Measurements from ENCODE around the gene STRN3. TPM values are rescaled to one million over a fixed set of nuclear protein-coding genes. Genes with fewer than 3 reads are reported as not detected.
A peak's percentile ranks its signal among the peaks of the same experiment; 100 is the strongest.

Gene STRN3
- total and polyA plus RNA-seq, 2 of the 4 experiments (the other 2 are of a cell fraction): 10.8 to 78.7 TPM

GRCh38 chr14:31060253-31060875 lies 34.2 kb upstream of the STRN3 start:
- no peaks in the 10 kb centered on the region for H3K9me3 ChIP-seq (ENCODE audit: control insufficient read depth, insufficient read depth, low read length)
- no peak overlapping the region for H4K5ac ChIP-seq (ENCODE audit: low read depth, low read length)
- H3K36me3 ChIP-seq (ENCODE audit: control insufficient read depth, insufficient read depth, low read length): no peaks in the 10 kb centered on the region
- TF ChIP-seq MAFK (IDR thresholded peaks at IDR 0.05; ENCODE audit: low read depth, low read length) (no peak), MAZ (IDR thresholded peaks at IDR 0.05; ENCODE audit: borderline replicate concordance, low read depth, low read length) (no peak), SMC3 (IDR thresholded peaks at IDR 0.05; ENCODE audit: low read depth, low read length) (no peak), RCOR1 (IDR thresholded peaks at IDR 0.05; ENCODE audit: insufficient replicate concordance, low read length) (no peak), POLR2A (IDR thresholded peaks at IDR 0.05; ENCODE audit: low read depth, low read length) (no peak), MXI1 (IDR thresholded peaks at IDR 0.05; ENCODE audit: borderline replicate concordance, low read depth, low read length) (no peak), RAD21 (IDR thresholded peaks at IDR 0.05; ENCODE audit: low read length) (no peak), RFX5 (IDR thresholded peaks at IDR 0.05; ENCODE audit: low read depth, low read length) (no peak), CHD1 (IDR thresholded peaks at IDR 0.05; ENCODE audit: low read depth, low read length) (no peak), BHLHE40 (IDR thresholded peaks at IDR 0.05; ENCODE audit: low read depth, low read length) (no peak), USF2 (IDR thresholded peaks at IDR 0.05; ENCODE audit: low read depth, low read length) (no peak)
- ChIA-PET CTCF (no interaction called here), POLR2A (ENCODE audit: unreplicated experiment) (no interaction called here)
- H3K56ac ChIP-seq (ENCODE audit: extremely low read depth, insufficient read depth, low read length): no peak overlapping the region
- H2AFZ ChIP-seq (replicated peaks; ENCODE audit: low read length, poor library complexity): no peak overlapping the region
- no TSS peak for BruUV-seq (replicated peaks)
- no peak overlapping the region for H4K8ac ChIP-seq (ENCODE audit: low read depth in 2 of 2, low read length in 2 of 2)
- H3K27me3 ChIP-seq (ENCODE audit: control insufficient read depth, insufficient read depth, low read length): no peaks in the 10 kb centered on the region
- H3K9ac ChIP-seq (ENCODE audit: low read depth, low read length): no peak overlapping the region
- no peak overlapping the region for H3K4me3 ChIP-seq (ENCODE audit: insufficient read depth, low read depth, low read length)
- H2BK5ac ChIP-seq (ENCODE audit: low read depth, low read length, poor library complexity, severe bottlenecking): no peak overlapping the region
- ATAC-seq (ENCODE audit: low read depth): no peak
- peaks cover 6% of the 10 kb centered on the region for H3K4me1 ChIP-seq (ENCODE audit: control insufficient read depth, insufficient read depth, low read length)
- peaks cover 3 to 7% of the 10 kb centered on the region in 2 experiments; a peak in 1 of 4 replicates for H3K79me1 ChIP-seq (ENCODE audit: low read depth in 1 of 2, low read length in 2 of 2)
- no peak overlapping the region for H3K27ac ChIP-seq (ENCODE audit: insufficient read depth, low read length)
- intact Hi-C loops (cut with micrococcal nuclease): no loop called here
- H3K9me1 ChIP-seq (ENCODE audit: insufficient read depth, low read length): no peaks in the 10 kb centered on the region
- no peak overlapping the region for H3K18ac ChIP-seq (ENCODE audit: low read depth, low read length)
- dilution Hi-C loops (cut with HindIII; ENCODE audit: low sequenced_read_pairs, unreplicated experiment): no loop called here
- H2BK15ac ChIP-seq (ENCODE audit: low read depth, low read length): no peak overlapping the region
- H2AK9ac ChIP-seq (replicated peaks; ENCODE audit: low read depth, low read length, poor library complexity): no peak overlapping the region
- no peak overlapping the region for H3K14ac ChIP-seq (replicated peaks; ENCODE audit: low read depth, low read length)
- no peak overlapping the region for H3K4me2 ChIP-seq (ENCODE audit: low read depth, low read length)
- H4K91ac ChIP-seq (ENCODE audit: insufficient read depth, low read depth, low read length): peak overlapping the region; percentile 45; the same call in 1 of the 2 replicates
- in situ Hi-C loops (cut with MboI; ENCODE audit: low sequenced_read_pairs): no loop called here
- no peaks in the 10 kb centered on the region for H4K20me1 ChIP-seq (ENCODE audit: insufficient read depth, low read length)
- H3K4ac ChIP-seq (ENCODE audit: low read depth, low read length): no peak overlapping the region
- no peak overlapping the region for H2BK120ac ChIP-seq (ENCODE audit: low read depth, low read length)
- no CpG with 5 or more reads among the region's 6 CpGs for WGBS, 2 experiments (ENCODE audit: extremely low coverage in 2 of 2, insufficient read length in 1 of 2)
- DNase-seq: no peak
- H2BK20ac ChIP-seq (ENCODE audit: low read depth, low read length): no peak overlapping the region
- no peak overlapping the region for H3K23ac ChIP-seq (ENCODE audit: low read depth, low read length)
- H2AK5ac ChIP-seq (ENCODE audit: low read depth, low read length): peak overlapping the region; percentile 40; the same call in 1 of the 2 replicates

All from IMR-90 (cell line).